GM19467 (cell line): Measurements from ENCODE around the gene KAT6B.
A peak's percentile ranks its signal among the peaks of the same experiment; 100 is the strongest.
"Not testable (repeated sequence)": the region's sequence is repeated elsewhere in the genome, so short reads cannot be mapped to it uniquely, and the experiment has no call there.

Experiments
- ATAC-seq: cut with Tn5 transposase; IDR thresholded peaks from one replicate; pipeline ENCODE4 v1.9.1; 2021; ENCODE audit warnings: mild to moderate bottlenecking, moderate library complexity; ENCODE audit not compliant: unreplicated experiment

Gene KAT6B

GRCh38 chr10:74887614-74888284 is 61.3 kb downstream of the KAT6B start:
- no peak for ATAC-seq

- ATAC-seq: no peak
These were observed 62.7 kb downstream of the KAT6B start for GRCh38 chr10:74888962-74889661.

DNA sequence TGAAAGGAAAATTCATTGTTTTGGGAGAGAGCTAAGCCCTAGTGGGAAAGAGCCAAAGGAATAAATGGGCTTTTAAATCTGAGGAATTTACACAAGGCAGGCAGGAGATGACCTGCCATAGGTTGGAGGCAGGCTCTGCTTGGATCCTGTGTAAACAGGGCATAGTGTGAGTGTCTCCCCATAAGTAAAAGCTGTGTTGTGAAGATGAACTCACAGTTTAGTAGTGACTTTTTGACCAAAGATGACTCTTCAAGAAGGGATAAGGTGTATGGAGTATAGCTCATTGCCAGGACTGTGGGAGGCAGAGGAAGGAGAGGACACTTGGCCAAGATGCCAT is 63.2 kb downstream of the KAT6B start:
- ATAC-seq: no peak

GRCh38 chr10:74890460-74890859 is 64.1 kb downstream of the KAT6B start:
- ATAC-seq: no peak

DNA sequence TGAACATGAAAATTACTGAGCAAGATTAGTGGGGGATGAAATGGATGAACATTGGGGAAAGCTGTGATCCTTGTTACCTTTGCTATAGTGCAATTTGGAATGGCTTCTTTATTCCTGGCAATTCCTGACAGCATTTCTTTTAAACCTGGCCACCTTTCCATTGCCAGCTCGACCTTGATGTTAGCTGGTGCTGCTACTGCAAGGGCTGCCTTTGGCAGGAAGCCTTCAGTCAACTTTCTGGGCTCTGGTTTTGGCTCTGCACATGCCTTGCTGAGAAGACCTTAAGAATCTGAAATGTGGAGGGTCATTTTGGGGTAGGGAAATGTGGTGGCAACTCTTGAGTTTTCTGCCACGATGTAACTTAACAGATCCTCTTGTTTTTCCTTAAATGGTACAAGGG is 64.7 kb downstream of the KAT6B start:
- no peak for ATAC-seq

- ATAC-seq: no peak
These were observed 66.4 kb downstream of the KAT6B start for GRCh38 chr10:74892839-74893238.

DNA sequence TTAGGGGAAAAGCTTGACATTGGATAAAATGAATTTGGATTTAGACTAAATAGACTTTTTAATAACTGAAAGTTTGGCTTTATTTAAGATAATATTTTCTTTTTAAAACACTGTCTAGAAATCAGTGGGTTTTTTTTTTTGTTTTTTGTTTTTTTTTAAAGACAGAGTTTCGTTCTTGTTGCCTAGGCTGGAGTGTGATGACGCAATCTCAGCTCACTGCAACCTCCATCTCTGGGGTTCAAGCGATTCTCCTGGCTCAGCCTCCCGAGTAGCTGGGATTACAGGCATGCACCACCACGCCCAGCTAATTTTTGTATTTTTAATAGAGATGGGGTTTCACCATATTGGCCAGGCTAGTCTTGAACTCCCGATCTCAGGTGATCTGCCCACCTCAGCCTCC is 66.9 kb downstream of the KAT6B start:
- ATAC-seq: not testable (repeated sequence)

DNA sequence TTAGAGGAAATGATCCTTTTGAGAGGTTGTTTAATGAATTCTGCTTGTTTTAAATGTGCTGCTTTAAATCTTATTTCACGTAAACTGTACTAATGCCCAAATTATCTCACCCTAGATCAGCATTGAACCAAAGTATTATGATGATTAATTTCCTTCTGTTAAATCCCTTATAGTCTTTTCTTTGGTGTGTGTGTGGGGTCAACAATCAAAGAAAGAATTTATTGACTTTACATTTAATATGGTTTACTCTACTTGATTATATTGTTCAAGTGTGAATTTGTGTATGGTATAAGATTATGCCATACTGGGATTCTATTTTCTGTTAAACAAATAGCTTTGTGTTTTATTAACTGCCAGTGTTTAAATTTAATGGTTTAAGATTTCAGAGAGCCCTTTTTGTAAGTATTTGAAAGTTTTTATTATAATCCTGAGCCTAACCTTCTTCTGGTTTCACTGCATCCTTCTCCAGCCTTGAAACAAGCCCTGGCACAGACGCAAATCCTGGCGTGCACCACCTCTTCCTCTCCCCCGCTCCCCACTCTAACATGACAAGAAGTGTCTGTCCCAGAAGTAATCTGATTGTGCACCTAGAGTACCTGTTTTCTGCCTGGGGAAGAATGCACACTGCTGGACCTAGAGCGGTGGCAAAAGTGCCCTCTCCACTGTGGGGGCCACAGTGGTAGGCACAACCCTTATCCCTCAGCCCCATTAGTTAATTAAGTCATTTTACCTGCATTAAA is 70.6 kb downstream of the KAT6B start:
- no peak for ATAC-seq

GRCh38 chr10:74898201-74898976 is 72.0 kb downstream of the KAT6B start:
- peak; percentile 50 for ATAC-seq

DNA sequence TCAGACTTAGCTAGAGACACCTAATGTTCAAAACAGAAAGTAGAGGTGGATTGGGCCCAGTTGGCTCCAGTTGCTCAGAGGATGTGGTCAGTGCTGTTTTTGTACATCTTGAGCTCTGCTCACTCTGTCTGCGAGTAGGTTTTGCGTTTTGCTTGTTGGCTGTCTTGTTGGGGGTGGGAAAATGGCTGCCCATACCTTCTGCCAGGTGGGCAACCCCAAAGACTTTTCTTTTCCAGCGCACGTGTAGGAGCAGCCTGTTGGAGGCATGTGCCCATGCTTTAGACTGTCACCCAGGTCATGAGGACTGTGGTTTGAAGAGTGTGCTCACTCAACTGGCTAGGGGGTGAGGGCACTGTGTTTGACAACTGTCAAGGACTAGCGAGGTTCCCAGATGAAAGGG is 73.9 kb downstream of the KAT6B start:
- peak; percentile 52 for ATAC-seq

DNA sequence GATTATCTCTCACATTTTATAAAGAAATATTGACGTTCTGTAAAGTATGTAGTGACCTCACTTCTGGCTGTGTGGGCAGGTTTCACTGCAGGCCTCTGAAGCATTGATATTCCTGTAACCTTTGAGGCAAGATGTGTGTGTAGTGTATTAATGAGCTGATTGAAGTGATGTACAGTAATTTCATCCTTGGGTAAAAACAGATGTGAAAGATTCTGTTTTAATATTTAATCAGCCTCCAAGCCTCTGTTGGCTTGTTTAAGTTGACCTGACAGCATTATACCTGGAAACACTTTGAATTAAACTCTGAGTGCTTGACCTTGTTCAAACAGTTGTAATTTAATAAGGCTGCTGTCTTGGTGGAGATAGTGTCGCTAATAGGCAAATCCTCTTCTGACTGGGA is 74.9 kb downstream of the KAT6B start:
- ATAC-seq: no peak

DNA sequence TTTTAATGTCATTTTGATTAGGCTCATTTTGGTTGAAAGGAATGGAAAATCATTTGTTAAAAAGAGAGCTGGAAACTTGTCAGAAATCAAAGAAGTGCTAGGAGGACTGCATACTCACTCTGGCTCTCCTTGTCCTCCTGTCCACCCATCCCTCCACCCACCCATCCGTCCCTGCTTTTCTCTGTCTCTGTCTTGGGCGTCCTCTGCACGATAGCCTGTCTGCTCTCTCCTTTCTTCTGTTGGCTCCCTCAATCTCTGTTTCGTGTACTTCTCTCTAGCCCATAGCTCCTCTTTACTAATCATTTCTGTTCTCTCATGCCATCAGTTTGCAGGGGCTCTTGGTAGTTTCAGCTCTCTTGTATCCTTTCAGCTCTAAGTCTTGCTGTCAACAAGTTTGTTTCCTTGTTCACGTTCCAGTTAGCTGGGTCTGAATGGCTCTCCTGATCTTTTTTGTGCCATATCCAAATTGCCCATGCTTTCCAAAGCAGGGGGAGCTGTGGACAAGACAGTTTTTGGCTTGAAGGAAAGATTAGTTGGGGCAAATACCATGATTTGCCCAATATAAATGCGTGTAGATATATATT is 75.6 kb downstream of the KAT6B start:
- ATAC-seq: no peak

- no peak for ATAC-seq
These were observed 77.1 kb downstream of the KAT6B start for GRCh38 chr10:74903491-74903890.

DNA sequence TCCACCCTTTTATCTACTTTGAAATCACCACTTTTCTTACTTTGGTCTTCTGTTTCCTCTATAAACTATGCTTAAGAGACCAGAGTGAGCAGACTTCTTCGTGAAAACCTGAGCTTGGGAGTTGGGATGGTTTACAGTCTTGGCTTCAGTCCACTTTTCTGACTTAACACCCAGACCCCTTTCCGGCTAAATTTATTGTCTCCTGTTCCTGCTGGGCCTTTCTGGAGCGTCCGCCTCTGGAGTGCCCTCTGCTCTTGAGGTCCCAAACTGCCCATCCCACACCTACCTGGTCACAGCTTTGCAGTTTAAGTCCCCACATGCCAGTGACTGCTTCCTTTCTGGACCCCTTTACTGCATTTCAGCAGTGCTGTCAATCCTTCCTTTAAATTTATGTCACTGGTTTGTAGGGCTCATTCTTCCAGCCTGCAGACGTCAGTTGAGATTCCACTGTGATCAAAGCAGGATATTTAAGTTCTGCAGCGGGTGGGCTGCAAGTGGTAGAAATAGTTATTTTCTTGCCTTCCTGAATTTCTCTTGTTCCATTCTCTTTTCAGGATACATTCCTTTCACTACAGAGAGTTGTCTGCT is 80.3 kb downstream of the KAT6B start:
- ATAC-seq: no peak

- ATAC-seq: no peak
These were observed 83.3 kb downstream of the KAT6B start for GRCh38 chr10:74909670-74910069.

DNA sequence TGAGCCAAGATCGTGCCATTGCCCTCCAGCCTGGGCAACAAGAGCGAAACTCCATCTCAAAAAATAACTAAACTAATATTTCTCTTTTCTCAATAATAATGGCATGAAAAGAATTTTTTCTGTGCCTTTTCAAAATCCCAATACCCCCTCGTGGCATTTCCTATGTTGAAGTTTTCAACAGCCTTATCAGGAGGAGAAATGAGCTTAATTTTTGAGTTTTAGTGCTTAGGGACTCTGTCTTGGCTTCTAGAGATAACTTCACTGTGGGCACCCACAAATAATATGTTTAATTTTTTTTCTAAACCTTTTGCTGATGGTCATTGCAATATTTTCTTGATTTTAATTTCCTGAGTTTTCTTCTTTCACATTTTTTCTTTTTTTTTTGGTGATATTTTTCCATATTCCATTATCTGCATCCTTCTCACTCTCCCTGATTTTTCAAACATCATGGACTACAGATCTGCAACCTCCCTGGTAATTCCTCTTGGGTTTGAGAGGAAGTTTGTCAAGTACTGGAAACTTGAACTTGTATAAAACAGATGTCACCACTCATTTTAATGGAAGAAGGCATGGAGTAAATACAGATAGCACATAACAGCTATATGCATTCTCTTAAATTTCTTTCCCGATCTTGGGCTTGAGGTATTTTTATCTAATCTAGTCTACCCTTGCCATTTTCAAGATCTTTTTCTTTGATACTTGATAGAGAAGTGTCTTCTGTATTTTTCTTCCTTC is 84.0 kb downstream of the KAT6B start:
- ATAC-seq: no peak

DNA sequence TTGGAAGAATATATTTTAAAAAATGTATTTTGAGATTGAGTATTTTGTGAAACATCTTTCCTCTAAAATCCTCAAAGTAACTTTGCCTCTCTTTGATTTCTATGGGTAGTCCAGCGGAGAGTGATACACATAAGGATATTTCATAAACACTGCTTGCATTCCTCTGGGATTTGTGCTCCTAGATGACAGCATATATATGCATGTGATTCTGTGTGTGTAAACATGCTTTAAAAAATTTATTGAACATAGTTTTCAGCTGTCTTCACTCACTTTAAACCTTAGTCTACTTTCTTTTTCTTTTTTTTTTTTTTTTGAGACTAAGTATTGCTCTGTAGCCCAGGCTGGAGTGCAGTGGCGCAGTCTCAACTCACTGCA is 84.6 kb downstream of the KAT6B start:
- no peak for ATAC-seq

DNA sequence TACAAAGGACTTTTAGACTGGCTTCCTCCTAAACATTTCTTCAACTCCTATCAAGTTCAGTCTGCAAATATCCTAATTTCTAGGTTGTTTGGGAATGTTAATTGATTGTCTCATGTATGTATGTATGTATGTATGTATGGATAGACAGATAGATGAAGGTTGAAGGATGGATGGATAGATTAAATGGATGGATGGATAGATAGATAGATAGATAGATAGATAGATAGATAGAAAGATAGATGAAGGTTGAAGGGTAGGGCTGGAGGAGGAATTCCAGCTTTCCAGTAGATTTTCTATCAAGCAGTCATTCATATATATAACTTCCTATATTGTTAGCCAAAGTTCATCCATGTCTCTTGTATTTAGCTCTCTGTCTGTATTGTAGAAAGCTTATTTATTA is 85.8 kb downstream of the KAT6B start:
- ATAC-seq: no peak

DNA sequence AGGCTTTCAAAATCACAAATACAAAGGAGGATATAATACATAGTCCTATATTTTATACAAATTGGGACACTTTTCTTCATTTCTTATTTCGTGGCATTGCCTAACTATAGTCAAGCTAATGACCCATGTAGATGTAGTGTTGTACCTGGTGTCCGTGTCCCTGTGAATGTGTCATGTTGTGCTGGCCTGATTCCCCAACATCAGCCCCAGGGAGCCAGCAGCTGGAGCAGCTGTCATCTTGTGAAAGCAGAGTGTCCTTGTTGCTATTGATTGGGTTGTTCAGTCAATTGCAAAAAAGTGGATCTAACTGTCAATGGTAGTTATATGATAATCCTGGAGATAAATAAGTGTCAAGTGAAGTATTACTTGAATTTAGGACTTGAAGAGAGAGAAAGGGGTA is 86.3 kb downstream of the KAT6B start:
- ATAC-seq: no peak

GRCh38 chr10:74913377-74913979 is 87.1 kb downstream of the KAT6B start:
- no peak for ATAC-seq
